ENCODE data around the gene DIABLO. TPM values are rescaled to one million over a fixed set of nuclear protein-coding genes. Genes with fewer than 3 reads are reported as not detected.

Gene DIABLO
- polyA plus RNA-seq, 1 of the 3 experiments (the other 2 are of a cell fraction) = 78.9 TPM

- Histone ChIP-seq H3K27me3 (ENCODE audit: insufficient read depth) (no peaks in the 10 kb centered on the region), H3K27ac (ENCODE audit: low read depth in 2 of 2, low read length in 1 of 2) (peak within 1 kb of the TSS in 1 of 2 experiments; percentile 39; a peak in 1 of 4 replicates), H3K9me2 (no peaks in the 10 kb centered on the region), H2AFZ (ENCODE audit: low read depth) (peak within 1 kb of the TSS; percentile 85), H4K20me1 (ENCODE audit: insufficient read depth) (0 out of 2 replicates have a peak, but pooled peaks cover 4% of the 10 kb centered on the region), H3F3A (replicated peaks; ENCODE audit: insufficient read depth) (peaks cover 16% of the 10 kb centered on the region), H3K4me2 (peak within 1 kb of the TSS; percentile 82), H3K4me1 (ENCODE audit: control insufficient read depth in 1 of 2, insufficient read depth in 2 of 2, low read depth in 1 of 2, low read length in 1 of 2) (peaks cover 0 to 27% of the 10 kb centered on the region in 2 experiments; a peak in 2 of 4 replicates), H3K36me3 (replicated peaks in 1 of 2; ENCODE audit: control insufficient read depth in 1 of 2, insufficient read depth in 2 of 2, low read length in 1 of 2) (peaks cover 7 to 21% of the 10 kb centered on the region in 2 experiments), H3K9ac (peak within 1 kb of the TSS; percentile 43; the same call in 1 of the 2 replicates), H3K9me3 (no peaks in the 10 kb centered on the region), H3K79me2 (ENCODE audit: insufficient read depth) (no peaks in the 10 kb centered on the region), H3K4me3 (ENCODE audit: low read depth in 2 of 2, low read length in 1 of 2) (peak within 1 kb of the TSS; percentile 55 to 69)
- DNase-seq = peak; percentile 85
- ChIA-PET CTCF (interaction anchor here (0.8 to 5.7 kb wide), 4 partner anchors 12 to 149 kb away, joined by 3 to 30 read pairs (median 15); no protein-coding TSS in a partner anchor), POLR2A (interaction anchor here (1.0 to 3.4 kb wide), 3 partner anchors 22 to 24 kb away, joined by 7 to 14 read pairs (median 12); partner anchors contain the start of gene DIABLO)
- TF ChIP-seq, protein P1, sequence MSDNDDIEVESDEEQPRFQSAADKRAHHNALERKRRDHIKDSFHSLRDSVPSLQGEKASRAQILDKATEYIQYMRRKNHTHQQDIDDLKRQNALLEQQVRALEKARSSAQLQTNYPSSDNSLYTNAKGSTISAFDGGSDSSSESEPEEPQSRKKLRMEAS (IDR thresholded peaks at IDR 0.05; ENCODE audit: low read depth) = peak; percentile 72
- TF ChIP-seq NFIC (IDR thresholded peaks at IDR 0.05; ENCODE audit: borderline replicate concordance) (no peak), RCOR1 (IDR thresholded peaks at IDR 0.05; ENCODE audit: low read length) (no peak), RFX5 (IDR thresholded peaks at IDR 0.05; ENCODE audit: low read length) (no peak), MXI1 (IDR thresholded peaks at IDR 0.05; ENCODE audit: low read depth, low read length) (peak; percentile 35; the same call in 1 of the 2 replicates), NRF1 (IDR thresholded peaks at IDR 0.05; ENCODE audit: low read depth, low read length) (peak; percentile 81), PBX3 (IDR thresholded peaks at IDR 0.05) (no peak), CHD2 (IDR thresholded peaks at IDR 0.05; ENCODE audit: low read length, partially characterized antibody) (no peak), EZH2phosphoT487 (IDR thresholded peaks at IDR 0.05; ENCODE audit: borderline replicate concordance, low read depth) (no peak), RAD21 (IDR thresholded peaks at IDR 0.05; ENCODE audit: low read length) (no peak), ELF1 (IDR thresholded peaks at IDR 0.05) (no peak), TCF12 (IDR thresholded peaks at IDR 0.05) (no peak), SMC3 (IDR thresholded peaks at IDR 0.05; ENCODE audit: low read depth, low read length) (no peak), JUND (IDR thresholded peaks at IDR 0.05) (no peak), TAF1 (IDR thresholded peaks at IDR 0.05; ENCODE audit: borderline replicate concordance, low read depth, low read length) (no peak), MEF2A (IDR thresholded peaks at IDR 0.05; ENCODE audit: borderline replicate concordance, low read depth) (no peak)
- TF ChIP-seq, protein P2, sequence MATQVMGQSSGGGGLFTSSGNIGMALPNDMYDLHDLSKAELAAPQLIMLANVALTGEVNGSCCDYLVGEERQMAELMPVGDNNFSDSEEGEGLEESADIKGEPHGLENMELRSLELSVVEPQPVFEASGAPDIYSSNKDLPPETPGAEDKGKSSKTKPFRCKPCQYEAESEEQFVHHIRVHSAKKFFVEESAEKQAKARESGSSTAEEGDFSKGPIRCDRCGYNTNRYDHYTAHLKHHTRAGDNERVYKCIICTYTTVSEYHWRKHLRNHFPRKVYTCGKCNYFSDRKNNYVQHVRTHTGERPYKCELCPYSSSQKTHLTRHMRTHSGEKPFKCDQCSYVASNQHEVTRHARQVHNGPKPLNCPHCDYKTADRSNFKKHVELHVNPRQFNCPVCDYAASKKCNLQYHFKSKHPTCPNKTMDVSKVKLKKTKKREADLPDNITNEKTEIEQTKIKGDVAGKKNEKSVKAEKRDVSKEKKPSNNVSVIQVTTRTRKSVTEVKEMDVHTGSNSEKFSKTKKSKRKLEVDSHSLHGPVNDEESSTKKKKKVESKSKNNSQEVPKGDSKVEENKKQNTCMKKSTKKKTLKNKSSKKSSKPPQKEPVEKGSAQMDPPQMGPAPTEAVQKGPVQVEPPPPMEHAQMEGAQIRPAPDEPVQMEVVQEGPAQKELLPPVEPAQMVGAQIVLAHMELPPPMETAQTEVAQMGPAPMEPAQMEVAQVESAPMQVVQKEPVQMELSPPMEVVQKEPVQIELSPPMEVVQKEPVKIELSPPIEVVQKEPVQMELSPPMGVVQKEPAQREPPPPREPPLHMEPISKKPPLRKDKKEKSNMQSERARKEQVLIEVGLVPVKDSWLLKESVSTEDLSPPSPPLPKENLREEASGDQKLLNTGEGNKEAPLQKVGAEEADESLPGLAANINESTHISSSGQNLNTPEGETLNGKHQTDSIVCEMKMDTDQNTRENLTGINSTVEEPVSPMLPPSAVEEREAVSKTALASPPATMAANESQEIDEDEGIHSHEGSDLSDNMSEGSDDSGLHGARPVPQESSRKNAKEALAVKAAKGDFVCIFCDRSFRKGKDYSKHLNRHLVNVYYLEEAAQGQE (IDR thresholded peaks at IDR 0.05; ENCODE audit: low read depth, low read length) = no peak
- TF ChIP-seq, protein P3, sequence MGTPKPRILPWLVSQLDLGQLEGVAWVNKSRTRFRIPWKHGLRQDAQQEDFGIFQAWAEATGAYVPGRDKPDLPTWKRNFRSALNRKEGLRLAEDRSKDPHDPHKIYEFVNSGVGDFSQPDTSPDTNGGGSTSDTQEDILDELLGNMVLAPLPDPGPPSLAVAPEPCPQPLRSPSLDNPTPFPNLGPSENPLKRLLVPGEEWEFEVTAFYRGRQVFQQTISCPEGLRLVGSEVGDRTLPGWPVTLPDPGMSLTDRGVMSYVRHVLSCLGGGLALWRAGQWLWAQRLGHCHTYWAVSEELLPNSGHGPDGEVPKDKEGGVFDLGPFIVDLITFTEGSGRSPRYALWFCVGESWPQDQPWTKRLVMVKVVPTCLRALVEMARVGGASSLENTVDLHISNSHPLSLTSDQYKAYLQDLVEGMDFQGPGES (IDR thresholded peaks at IDR 0.05; ENCODE audit: low read depth, low read length) = no peak
- TF ChIP-seq, protein P4, sequence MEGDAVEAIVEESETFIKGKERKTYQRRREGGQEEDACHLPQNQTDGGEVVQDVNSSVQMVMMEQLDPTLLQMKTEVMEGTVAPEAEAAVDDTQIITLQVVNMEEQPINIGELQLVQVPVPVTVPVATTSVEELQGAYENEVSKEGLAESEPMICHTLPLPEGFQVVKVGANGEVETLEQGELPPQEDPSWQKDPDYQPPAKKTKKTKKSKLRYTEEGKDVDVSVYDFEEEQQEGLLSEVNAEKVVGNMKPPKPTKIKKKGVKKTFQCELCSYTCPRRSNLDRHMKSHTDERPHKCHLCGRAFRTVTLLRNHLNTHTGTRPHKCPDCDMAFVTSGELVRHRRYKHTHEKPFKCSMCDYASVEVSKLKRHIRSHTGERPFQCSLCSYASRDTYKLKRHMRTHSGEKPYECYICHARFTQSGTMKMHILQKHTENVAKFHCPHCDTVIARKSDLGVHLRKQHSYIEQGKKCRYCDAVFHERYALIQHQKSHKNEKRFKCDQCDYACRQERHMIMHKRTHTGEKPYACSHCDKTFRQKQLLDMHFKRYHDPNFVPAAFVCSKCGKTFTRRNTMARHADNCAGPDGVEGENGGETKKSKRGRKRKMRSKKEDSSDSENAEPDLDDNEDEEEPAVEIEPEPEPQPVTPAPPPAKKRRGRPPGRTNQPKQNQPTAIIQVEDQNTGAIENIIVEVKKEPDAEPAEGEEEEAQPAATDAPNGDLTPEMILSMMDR (IDR thresholded peaks at IDR 0.05) = no peak
- WGBS (ENCODE audit: low lambda C conversion rate) = under 1% methylated on average over 36 of the region's 104 CpGs
Observed at GRCh38 chr12:122203301-122204166, 22.3 kb downstream of the DIABLO start, which contains the start of gene B3GNT4. Gene B3GNT4 (plus strand): TSS chr12:122203709. CDS start chr12:122204619, 910 bp downstream.
